Measurements from ENCODE around the gene AFF3. TPM values are rescaled to one million over a fixed set of nuclear protein-coding genes. Genes with fewer than 3 reads are reported as not detected.
"Not testable (repeated sequence)": the region's sequence is repeated elsewhere in the genome, so short reads cannot be mapped to it uniquely, and the experiment has no call there.

Gene AFF3
- total RNA-seq, 1 experiment from 2014 or later: 0.61 TPM

DNA sequence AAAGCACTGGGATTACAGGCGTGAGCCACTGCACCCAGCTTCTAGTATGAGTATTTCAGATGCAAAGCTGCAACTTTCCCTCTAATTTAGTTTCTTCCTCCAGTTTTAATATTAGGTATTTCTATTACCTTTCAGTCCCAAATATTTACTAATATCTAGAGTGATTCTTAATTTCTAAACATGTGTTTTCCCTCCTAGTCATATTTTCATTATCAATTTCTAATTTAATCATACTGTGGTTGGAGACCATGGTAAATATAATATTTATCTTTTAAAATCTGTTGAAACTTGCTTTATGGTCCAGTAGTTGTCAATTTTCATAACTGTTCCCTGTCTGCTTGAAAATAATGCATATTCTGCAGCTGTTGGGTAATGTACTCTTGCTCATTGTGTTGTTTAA is 406.6 kb downstream of the AFF3 start:
- intact Hi-C loops (cut with micrococcal nuclease): no loop called here
- CTCF ChIA-PET: interaction anchor here (0.5 to 1.5 kb wide), 3 partner anchors 12 to 1482 kb away, joined by 3 to 4 read pairs (median 4); no protein-coding TSS in a partner anchor
- TF ChIP-seq ELF1 (IDR thresholded peaks at IDR 0.05; ENCODE audit: borderline replicate concordance, low read depth) (no peak), CBX3 (IDR thresholded peaks at IDR 0.05; ENCODE audit: low read depth) (no peak), ZNF274 (IDR thresholded peaks at IDR 0.05; ENCODE audit: low read depth, low read length) (no peak), SP1 (IDR thresholded peaks at IDR 0.05; ENCODE audit: low read depth) (no peak), TCF7L2 (IDR thresholded peaks at IDR 0.05; ENCODE audit: borderline replicate concordance, extremely low read depth, insufficient read depth, insufficient read length) (no peak), RAD21 (IDR thresholded peaks at IDR 0.05; ENCODE audit: low read depth) (no peak), EZH2 (IDR thresholded peaks at IDR 0.05) (no peak), CEBPB (IDR thresholded peaks at IDR 0.05; ENCODE audit: low read depth) (no peak), YY1 (IDR thresholded peaks at IDR 0.05; ENCODE audit: extremely low read depth, insufficient replicate concordance, low read depth, low read length) (no peak), JUND (IDR thresholded peaks at IDR 0.05) (no peak), POLR2A (IDR thresholded peaks at IDR 0.05; ENCODE audit: borderline replicate concordance, extremely low read depth, insufficient read depth, insufficient read length) (no peak), FOSL1 (IDR thresholded peaks at IDR 0.05; ENCODE audit: low read depth) (no peak)
- TF ChIP-seq, protein P1, sequence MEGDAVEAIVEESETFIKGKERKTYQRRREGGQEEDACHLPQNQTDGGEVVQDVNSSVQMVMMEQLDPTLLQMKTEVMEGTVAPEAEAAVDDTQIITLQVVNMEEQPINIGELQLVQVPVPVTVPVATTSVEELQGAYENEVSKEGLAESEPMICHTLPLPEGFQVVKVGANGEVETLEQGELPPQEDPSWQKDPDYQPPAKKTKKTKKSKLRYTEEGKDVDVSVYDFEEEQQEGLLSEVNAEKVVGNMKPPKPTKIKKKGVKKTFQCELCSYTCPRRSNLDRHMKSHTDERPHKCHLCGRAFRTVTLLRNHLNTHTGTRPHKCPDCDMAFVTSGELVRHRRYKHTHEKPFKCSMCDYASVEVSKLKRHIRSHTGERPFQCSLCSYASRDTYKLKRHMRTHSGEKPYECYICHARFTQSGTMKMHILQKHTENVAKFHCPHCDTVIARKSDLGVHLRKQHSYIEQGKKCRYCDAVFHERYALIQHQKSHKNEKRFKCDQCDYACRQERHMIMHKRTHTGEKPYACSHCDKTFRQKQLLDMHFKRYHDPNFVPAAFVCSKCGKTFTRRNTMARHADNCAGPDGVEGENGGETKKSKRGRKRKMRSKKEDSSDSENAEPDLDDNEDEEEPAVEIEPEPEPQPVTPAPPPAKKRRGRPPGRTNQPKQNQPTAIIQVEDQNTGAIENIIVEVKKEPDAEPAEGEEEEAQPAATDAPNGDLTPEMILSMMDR (IDR thresholded peaks at IDR 0.05 in 2 of 3, conservative IDR thresholded peaks at IDR 0.05 in 1 of 3; ENCODE audit: borderline replicate concordance in 1 of 3, insufficient read depth in 1 of 3, low read depth in 2 of 3, low read length in 2 of 3): no peak
- TF ChIP-seq, protein P2, sequence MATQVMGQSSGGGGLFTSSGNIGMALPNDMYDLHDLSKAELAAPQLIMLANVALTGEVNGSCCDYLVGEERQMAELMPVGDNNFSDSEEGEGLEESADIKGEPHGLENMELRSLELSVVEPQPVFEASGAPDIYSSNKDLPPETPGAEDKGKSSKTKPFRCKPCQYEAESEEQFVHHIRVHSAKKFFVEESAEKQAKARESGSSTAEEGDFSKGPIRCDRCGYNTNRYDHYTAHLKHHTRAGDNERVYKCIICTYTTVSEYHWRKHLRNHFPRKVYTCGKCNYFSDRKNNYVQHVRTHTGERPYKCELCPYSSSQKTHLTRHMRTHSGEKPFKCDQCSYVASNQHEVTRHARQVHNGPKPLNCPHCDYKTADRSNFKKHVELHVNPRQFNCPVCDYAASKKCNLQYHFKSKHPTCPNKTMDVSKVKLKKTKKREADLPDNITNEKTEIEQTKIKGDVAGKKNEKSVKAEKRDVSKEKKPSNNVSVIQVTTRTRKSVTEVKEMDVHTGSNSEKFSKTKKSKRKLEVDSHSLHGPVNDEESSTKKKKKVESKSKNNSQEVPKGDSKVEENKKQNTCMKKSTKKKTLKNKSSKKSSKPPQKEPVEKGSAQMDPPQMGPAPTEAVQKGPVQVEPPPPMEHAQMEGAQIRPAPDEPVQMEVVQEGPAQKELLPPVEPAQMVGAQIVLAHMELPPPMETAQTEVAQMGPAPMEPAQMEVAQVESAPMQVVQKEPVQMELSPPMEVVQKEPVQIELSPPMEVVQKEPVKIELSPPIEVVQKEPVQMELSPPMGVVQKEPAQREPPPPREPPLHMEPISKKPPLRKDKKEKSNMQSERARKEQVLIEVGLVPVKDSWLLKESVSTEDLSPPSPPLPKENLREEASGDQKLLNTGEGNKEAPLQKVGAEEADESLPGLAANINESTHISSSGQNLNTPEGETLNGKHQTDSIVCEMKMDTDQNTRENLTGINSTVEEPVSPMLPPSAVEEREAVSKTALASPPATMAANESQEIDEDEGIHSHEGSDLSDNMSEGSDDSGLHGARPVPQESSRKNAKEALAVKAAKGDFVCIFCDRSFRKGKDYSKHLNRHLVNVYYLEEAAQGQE (IDR thresholded peaks at IDR 0.05; ENCODE audit: low read depth): no peak
- TF ChIP-seq, protein P3, sequence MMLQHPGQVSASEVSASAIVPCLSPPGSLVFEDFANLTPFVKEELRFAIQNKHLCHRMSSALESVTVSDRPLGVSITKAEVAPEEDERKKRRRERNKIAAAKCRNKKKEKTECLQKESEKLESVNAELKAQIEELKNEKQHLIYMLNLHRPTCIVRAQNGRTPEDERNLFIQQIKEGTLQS (IDR thresholded peaks at IDR 0.05): no peak
- POLR2A ChIA-PET: no interaction called here
- DNase-seq (ENCODE audit: low read depth, low spot score): no peak
- H3K4me1 ChIP-seq (ENCODE audit: control insufficient read depth in 1 of 2, insufficient read depth in 2 of 2, low read length in 2 of 2): peaks cover 0 to 5% of the 10 kb centered on the region in 2 experiments; a peak in 1 of 4 replicates
- RAD21 ChIA-PET (ENCODE audit: low non-redundant PET in 1 of 2, low total read pairs in 2 of 2, uncharacterized antibody in 2 of 2, unreplicated experiment in 2 of 2): no interaction called here
- H3K79me2 ChIP-seq (ENCODE audit: insufficient read depth, low read length): no peaks in the 10 kb centered on the region
- H3K9me3 ChIP-seq (ENCODE audit: control insufficient read depth in 1 of 2, insufficient read depth in 1 of 2, low read depth in 1 of 2, low read length in 2 of 2): no peaks in the 10 kb centered on the region
- H4K20me1 ChIP-seq (ENCODE audit: insufficient read depth): no peaks in the 10 kb centered on the region
- H3K27me3 ChIP-seq (ENCODE audit: insufficient read depth, low read length): no peaks in the 10 kb centered on the region; the same call in 1 of the 2 replicates
- BruUV-seq (replicated peaks): no TSS peak
- no peak overlapping the region for H3K27ac ChIP-seq (ENCODE audit: low read depth, low read length)
- no peak for ATAC-seq
- H3K4me2 ChIP-seq (ENCODE audit: low read length): peak overlapping the region; percentile 17; the same call in 1 of the 2 replicates
- no peak overlapping the region for H3K4me3 ChIP-seq (replicated peaks in 1 of 2; ENCODE audit: low read depth in 1 of 2, low read length in 2 of 2)
- H3K36me3 ChIP-seq (ENCODE audit: control insufficient read depth in 1 of 2, insufficient read depth in 2 of 2, low read length in 2 of 2): no peaks in the 10 kb centered on the region
- H3K9ac ChIP-seq (ENCODE audit: low read length): no peak overlapping the region
- H2AFZ ChIP-seq (ENCODE audit: low read depth, low read length, poor library complexity, severe bottlenecking): no peak overlapping the region
- H3K9me2 ChIP-seq (ENCODE audit: insufficient read depth): no peaks in the 10 kb centered on the region

DNA sequence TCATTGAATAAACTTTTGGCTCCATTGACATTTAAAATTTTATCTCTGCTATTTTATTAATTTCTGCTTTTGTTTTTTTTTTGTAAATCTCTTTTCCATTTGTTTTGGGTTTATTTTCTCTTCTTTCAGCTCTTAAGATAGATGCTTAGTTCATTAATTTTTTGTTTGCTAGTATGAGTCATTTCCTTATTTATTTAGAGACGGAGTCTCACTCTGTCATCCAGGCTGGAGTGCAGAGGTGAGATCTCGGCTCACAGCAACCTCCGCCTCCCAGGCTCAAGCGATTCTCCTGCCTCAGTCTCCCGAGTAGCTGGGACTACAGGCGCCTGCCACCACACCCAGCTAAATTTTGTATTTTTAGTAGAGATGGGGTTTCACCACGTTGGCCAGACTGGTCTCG is 407.1 kb downstream of the AFF3 start:
- H3K9me2 ChIP-seq (ENCODE audit: insufficient read depth); ATAC-seq; H3K4me1 ChIP-seq (ENCODE audit: control insufficient read depth in 1 of 2, insufficient read depth in 2 of 2, low read length in 2 of 2); H3K27me3 ChIP-seq (ENCODE audit: insufficient read depth, low read length); intact Hi-C loops (cut with micrococcal nuclease); H3K9me3 ChIP-seq (ENCODE audit: control insufficient read depth in 1 of 2, insufficient read depth in 1 of 2, low read depth in 1 of 2, low read length in 2 of 2); H3K4me3 ChIP-seq (replicated peaks in 1 of 2; ENCODE audit: low read depth in 1 of 2, low read length in 2 of 2); H3K79me2 ChIP-seq (ENCODE audit: insufficient read depth, low read length); H4K20me1 ChIP-seq (ENCODE audit: insufficient read depth); POLR2A ChIA-PET; H3K9ac ChIP-seq (ENCODE audit: low read length); H3K27ac ChIP-seq (ENCODE audit: low read depth, low read length); H3K36me3 ChIP-seq (ENCODE audit: control insufficient read depth in 1 of 2, insufficient read depth in 2 of 2, low read length in 2 of 2); BruUV-seq (replicated peaks); DNase-seq (ENCODE audit: low read depth, low spot score); RAD21 ChIA-PET (ENCODE audit: low non-redundant PET in 1 of 2, low total read pairs in 2 of 2, uncharacterized antibody in 2 of 2, unreplicated experiment in 2 of 2); H2AFZ ChIP-seq (ENCODE audit: low read depth, low read length, poor library complexity, severe bottlenecking): not testable (repeated sequence)
- H3K4me2 ChIP-seq (ENCODE audit: low read length): peak overlapping the region; percentile 17; the same call in 1 of the 2 replicates
- CTCF ChIA-PET: interaction anchor here (0.5 to 1.5 kb wide), 2 partner anchors 12 to 1483 kb away, joined by 4 read pairs; no protein-coding TSS in a partner anchor

Measured in HCT116 (cell line).